SK-N-SH treated with all-trans-retinoic acid at 6 μM for 48 hours (cell line): Measurements from ENCODE around the gene CD46.

ENCODE experiments used
- ATAC-seq: fragments of 200-7000 bp; cut with Tn5 transposase; 3 replicates; pipeline ENCODE4 v1.9.1; 2020; ENCODE audit warnings: mild to moderate bottlenecking, moderate library complexity
- ARNTL ChIP-seq: fragments of 450-650 bp; formaldehyde crosslinking; IDR thresholded peaks from 2 replicates; pipeline ENCODE4 v1.5.0; 2020; ENCODE audit warnings: low read depth, mild to moderate bottlenecking, moderate library complexity, borderline replicate concordance
- BACH2 ChIP-seq: fragments of 250-450 bp; sonication (Bioruptor Pico); IDR thresholded peaks from 2 replicates; pipeline ENCODE4 v1.9.0; 2021; ENCODE audit warnings: mild to moderate bottlenecking, borderline replicate concordance
- CREB5 ChIP-seq: fragments of 250-450 bp; sonication (Bioruptor Pico); IDR thresholded peaks from 2 replicates; pipeline ENCODE4 v1.5.1; 2020; ENCODE audit warnings: low read depth, mild to moderate bottlenecking, moderate library complexity
- CSDC2 ChIP-seq: fragments of 250-450 bp; sonication (Bioruptor Pico); IDR thresholded peaks from 2 replicates; pipeline ENCODE4 v1.5.0; 2020; ENCODE audit warnings: mild to moderate bottlenecking, moderate library complexity
- ESRRG ChIP-seq: fragments of 250-450 bp; sonication (Bioruptor Pico); IDR thresholded peaks from 2 replicates; pipeline ENCODE4 v1.6.1; 2021; ENCODE audit warnings: mild to moderate bottlenecking
- GLIS3 ChIP-seq: fragments of 250-450 bp; sonication (Bioruptor Pico); IDR thresholded peaks from 2 replicates; pipeline ENCODE4 v1.5.0; 2020; ENCODE audit warnings: mild to moderate bottlenecking, moderate library complexity
- POU6F1 ChIP-seq: fragments of 250-450 bp; sonication (Bioruptor Pico); IDR thresholded peaks from 2 replicates; pipeline ENCODE4 v1.8.0; 2021; ENCODE audit warnings: low read depth, mild to moderate bottlenecking, moderate library complexity, borderline replicate concordance
- PPARA ChIP-seq: fragments of 250-450 bp; sonication (Bioruptor Pico); IDR thresholded peaks from 2 replicates; pipeline ENCODE4 v1.5.0; 2020; ENCODE audit warnings: mild to moderate bottlenecking, borderline replicate concordance
- RARB ChIP-seq: fragments of 250-450 bp; sonication (Bioruptor Pico); IDR thresholded peaks from 2 replicates; pipeline ENCODE4 v1.8.0; 2021; ENCODE audit warnings: mild to moderate bottlenecking, moderate library complexity
- SNAI2 ChIP-seq: fragments of 250-450 bp; sonication (Bioruptor Pico); IDR thresholded peaks from 2 replicates; pipeline ENCODE4 v1.5.0; 2020; ENCODE audit warnings: mild to moderate bottlenecking, moderate library complexity
- TCF4 ChIP-seq: fragments of 250-450 bp; sonication (Bioruptor Pico); IDR thresholded peaks from 2 replicates; pipeline ENCODE4 v1.8.0; 2021; ENCODE audit warnings: mild to moderate bottlenecking, moderate library complexity, borderline replicate concordance
- ZC3H10 ChIP-seq: fragments of 250-450 bp; sonication (Bioruptor Pico); IDR thresholded peaks from 2 replicates; pipeline ENCODE4 v1.5.1; 2021; ENCODE audit warnings: mild to moderate bottlenecking, moderate library complexity
- ZFP30 ChIP-seq: fragments of 450-650 bp; formaldehyde crosslinking; IDR thresholded peaks from 2 replicates; pipeline ENCODE4 v1.5.0; 2022; ENCODE audit warnings: mild to moderate bottlenecking, moderate library complexity
- ZNF565 ChIP-seq: fragments of 450-650 bp; formaldehyde crosslinking; conservative IDR thresholded peaks from 2 replicates; pipeline ENCODE4 v1.5.0; 2020; ENCODE audit warnings: low read depth, mild to moderate bottlenecking, moderate library complexity
- ZNF70 ChIP-seq: fragments of 450-650 bp; formaldehyde crosslinking; IDR thresholded peaks from 2 replicates; pipeline ENCODE4 v1.5.0; 2020; ENCODE audit warnings: mild to moderate bottlenecking, moderate library complexity
- ZNF8 ChIP-seq: fragments of 450-650 bp; formaldehyde crosslinking; IDR thresholded peaks from 2 replicates; pipeline ENCODE4 v1.5.0; 2020; ENCODE audit warnings: mild to moderate bottlenecking, moderate library complexity
- TF ChIP-seq, protein P1 (sequence below): fragments of 250-450 bp; sonication (Bioruptor Pico); IDR thresholded peaks from 2 replicates; pipeline ENCODE4 v1.5.0; 2020; ENCODE audit warnings: mild to moderate bottlenecking, moderate library complexity
- TF ChIP-seq, protein P2 (sequence below): fragments of 250-450 bp; sonication (Bioruptor Pico); IDR thresholded peaks from 2 replicates; pipeline ENCODE4 v1.5.1; 2021; ENCODE audit warnings: mild to moderate bottlenecking, moderate library complexity

The CD46 gene

DNA sequence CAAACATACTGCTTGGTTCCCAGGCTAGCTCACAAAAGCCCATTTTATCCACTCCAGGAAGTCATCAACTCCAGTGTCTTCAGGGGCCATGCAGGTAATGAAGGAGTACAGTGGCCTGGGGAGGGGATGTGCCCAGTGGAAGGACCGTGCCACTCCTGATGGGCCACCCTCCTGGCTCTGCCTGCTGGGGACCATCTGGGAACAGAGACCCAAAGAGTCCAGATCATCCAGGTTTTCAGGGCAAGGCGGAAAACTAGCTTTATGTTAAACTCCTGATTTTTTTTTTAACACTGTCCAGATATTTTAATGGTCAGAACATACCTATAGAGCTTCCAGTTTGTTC lies 75.6 kb downstream of the CD46 start:
- no peak for ATAC-seq
- no peak for TF ChIP-seq ZNF70 (CRISPR knock-in tag)
- TF ChIP-seq, protein P1, sequence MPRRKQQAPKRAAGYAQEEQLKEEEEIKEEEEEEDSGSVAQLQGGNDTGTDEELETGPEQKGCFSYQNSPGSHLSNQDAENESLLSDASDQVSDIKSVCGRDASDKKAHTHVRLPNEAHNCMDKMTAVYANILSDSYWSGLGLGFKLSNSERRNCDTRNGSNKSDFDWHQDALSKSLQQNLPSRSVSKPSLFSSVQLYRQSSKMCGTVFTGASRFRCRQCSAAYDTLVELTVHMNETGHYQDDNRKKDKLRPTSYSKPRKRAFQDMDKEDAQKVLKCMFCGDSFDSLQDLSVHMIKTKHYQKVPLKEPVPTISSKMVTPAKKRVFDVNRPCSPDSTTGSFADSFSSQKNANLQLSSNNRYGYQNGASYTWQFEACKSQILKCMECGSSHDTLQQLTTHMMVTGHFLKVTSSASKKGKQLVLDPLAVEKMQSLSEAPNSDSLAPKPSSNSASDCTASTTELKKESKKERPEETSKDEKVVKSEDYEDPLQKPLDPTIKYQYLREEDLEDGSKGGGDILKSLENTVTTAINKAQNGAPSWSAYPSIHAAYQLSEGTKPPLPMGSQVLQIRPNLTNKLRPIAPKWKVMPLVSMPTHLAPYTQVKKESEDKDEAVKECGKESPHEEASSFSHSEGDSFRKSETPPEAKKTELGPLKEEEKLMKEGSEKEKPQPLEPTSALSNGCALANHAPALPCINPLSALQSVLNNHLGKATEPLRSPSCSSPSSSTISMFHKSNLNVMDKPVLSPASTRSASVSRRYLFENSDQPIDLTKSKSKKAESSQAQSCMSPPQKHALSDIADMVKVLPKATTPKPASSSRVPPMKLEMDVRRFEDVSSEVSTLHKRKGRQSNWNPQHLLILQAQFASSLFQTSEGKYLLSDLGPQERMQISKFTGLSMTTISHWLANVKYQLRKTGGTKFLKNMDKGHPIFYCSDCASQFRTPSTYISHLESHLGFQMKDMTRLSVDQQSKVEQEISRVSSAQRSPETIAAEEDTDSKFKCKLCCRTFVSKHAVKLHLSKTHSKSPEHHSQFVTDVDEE = no peak
- no peak for TF ChIP-seq CSDC2 (CRISPR knock-in tag)
- TF ChIP-seq, all 23 proteins: peak for 0

DNA sequence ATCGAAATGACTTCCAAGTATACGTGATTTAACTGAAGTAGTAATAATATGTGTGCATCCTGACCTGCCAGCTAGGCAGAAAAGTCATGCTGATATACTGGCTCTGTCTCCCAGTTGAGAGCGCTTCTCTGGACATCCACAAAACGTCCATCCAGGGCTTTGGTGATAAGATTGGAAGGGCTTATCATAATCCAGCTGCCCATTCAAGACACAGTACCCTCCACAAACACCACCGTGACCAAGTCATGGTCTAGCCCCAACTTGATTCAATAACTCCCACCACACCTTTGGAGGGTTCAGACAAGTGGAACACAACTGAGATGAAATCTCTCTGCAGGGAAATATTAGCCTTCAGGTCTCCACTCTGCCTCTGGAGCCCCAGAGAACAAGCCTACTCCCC lies 76.2 kb downstream of the CD46 start:
- no peak for ATAC-seq
- TF ChIP-seq, protein P2, sequence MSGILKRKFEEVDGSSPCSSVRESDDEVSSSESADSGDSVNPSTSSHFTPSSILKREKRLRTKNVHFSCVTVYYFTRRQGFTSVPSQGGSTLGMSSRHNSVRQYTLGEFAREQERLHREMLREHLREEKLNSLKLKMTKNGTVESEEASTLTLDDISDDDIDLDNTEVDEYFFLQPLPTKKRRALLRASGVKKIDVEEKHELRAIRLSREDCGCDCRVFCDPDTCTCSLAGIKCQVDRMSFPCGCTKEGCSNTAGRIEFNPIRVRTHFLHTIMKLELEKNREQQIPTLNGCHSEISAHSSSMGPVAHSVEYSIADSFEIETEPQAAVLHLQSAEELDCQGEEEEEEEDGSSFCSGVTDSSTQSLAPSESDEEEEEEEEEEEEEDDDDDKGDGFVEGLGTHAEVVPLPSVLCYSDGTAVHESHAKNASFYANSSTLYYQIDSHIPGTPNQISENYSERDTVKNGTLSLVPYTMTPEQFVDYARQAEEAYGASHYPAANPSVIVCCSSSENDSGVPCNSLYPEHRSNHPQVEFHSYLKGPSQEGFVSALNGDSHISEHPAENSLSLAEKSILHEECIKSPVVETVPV (CRISPR knock-in tag) = no peak
- TF ChIP-seq BACH2 (no peak), PPARA (no peak), ZFP30 (CRISPR knock-in tag) (no peak), GLIS3 (CRISPR knock-in tag) (no peak), ZNF8 (no peak), ZC3H10 (CRISPR knock-in tag) (no peak), CREB5 (CRISPR knock-in tag) (no peak), ZNF565 (no peak), ESRRG (CRISPR knock-in tag) (no peak), SNAI2 (CRISPR knock-in tag) (no peak), ZNF70 (CRISPR knock-in tag) (no peak)
- TF ChIP-seq, protein P1 = no peak

DNA sequence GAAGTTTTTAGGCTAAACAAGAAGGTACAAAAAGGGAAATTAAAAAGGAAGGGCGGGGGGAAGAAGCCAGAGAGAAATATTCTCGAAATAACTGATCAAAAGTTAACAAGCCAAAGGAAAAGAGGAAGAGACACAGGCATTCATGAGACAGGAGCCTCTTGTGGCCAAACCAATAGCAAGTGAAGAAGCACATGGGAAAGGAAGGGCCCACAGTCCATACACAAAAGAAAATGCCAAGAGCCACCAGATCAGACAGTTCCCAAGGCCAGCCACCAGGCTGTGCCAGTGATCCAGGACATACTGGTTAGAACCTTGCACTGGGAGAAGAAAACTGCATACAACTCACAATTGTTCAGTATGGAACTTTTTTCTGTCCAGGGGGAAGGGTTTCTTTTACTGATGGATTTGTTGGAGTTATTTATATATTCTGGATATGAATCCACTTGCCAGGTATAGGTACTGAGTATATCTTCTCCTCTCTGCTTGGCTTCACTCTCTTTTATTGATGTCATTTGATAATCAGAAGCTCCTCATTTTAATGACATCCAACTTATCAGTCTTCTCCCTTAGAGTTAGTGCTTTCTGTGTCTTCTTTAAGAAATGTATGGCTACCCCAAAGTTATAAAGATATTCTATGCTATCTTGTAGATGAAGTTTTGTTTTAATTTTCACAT lies 76.8 kb downstream of the CD46 start:
- no peak for TF ChIP-seq PPARA
- peak; percentile 92 for ATAC-seq

DNA sequence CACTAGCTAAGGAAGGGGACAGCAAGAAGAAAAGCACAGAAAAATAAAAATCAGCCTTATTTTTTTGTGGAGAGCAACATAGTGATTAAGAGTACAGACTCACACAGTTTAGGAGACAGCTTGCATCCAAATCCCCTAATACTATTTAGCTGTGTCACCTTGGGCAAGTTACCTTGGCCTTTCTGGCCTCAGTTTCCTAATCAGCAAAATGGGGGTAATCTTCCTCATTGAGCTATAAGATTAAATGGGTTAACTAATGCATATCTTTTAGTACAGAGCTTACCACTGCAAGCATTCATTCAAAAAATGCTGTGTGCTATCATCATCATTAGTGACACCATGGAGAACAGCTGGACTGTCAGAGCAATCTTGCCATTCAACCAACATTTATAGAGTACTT lies 77.7 kb downstream of the CD46 start:
- no peak for ATAC-seq
- TF ChIP-seq ZFP30 (CRISPR knock-in tag) (no peak), CSDC2 (CRISPR knock-in tag) (no peak), POU6F1 (CRISPR knock-in tag) (no peak), ZNF70 (CRISPR knock-in tag) (no peak), TCF4 (CRISPR knock-in tag) (no peak)
- TF ChIP-seq, all 23 proteins: peak for 0

- no peak for ATAC-seq
- TF ChIP-seq CREB5 (CRISPR knock-in tag) (no peak), GLIS3 (CRISPR knock-in tag) (no peak), PPARA (no peak), CSDC2 (CRISPR knock-in tag) (no peak), ZFP30 (CRISPR knock-in tag) (no peak), ZNF70 (CRISPR knock-in tag) (no peak), ARNTL (no peak), ESRRG (CRISPR knock-in tag) (no peak), RARB (CRISPR knock-in tag) (no peak)
- TF ChIP-seq, protein P1 = no peak
Observed at GRCh38 chr1:207830788-207831187, 78.9 kb downstream of the CD46 start.
